Measurements from ENCODE around the gene ATP5PD. TPM values are rescaled to one million over a fixed set of nuclear protein-coding genes. Genes with fewer than 3 reads are reported as not detected.

The ATP5PD gene
- polyA plus RNA-seq, 1 donor (not counting 4 experiments of a cell fraction or from before 2014, with no cell fraction given): 276 TPM

GRCh38 chr17:75051941-75052340, 5.2 kb upstream of the ATP5PD start:
- H2AFZ ChIP-seq (ENCODE audit: control insufficient read depth, low read length): no peak overlapping the region
- H3K4me2 ChIP-seq (ENCODE audit: control insufficient read depth, extremely low read depth, insufficient read depth, low read depth, low read length): no peak overlapping the region
- dilution Hi-C loops (cut with MboI; ENCODE audit: extremely low pct_ligation_motif_present, low sequenced_read_pairs): no loop called here

GRCh38 chr17:75049706-75050105, 2.9 kb upstream of the ATP5PD start:
- Histone ChIP-seq H3K27ac (ENCODE audit: control insufficient read depth, insufficient read depth, low read length) (no peak overlapping the region), H3K9ac (ENCODE audit: control insufficient read depth, extremely low read depth, insufficient read depth, low read length) (no peak overlapping the region), H3K4me1 (ENCODE audit: control insufficient read depth, extremely low read depth, insufficient read depth, low read length) (peaks cover 14% of the 10 kb centered on the region), H2AFZ (ENCODE audit: control insufficient read depth, low read length) (no peak overlapping the region), H3K36me3 (ENCODE audit: control insufficient read depth in 2 of 2, extremely low read depth in 1 of 2, insufficient read depth in 2 of 2, low read length in 2 of 2) (peaks cover 10 to 22% of the 10 kb centered on the region in 2 experiments), H3K4me3 (ENCODE audit: control insufficient read depth in 2 of 3, extremely low read depth in 1 of 3, insufficient read depth in 2 of 3, low read depth in 1 of 3, low read length in 3 of 3) (no peak overlapping the region), H3K79me2 (ENCODE audit: control insufficient read depth, insufficient read depth, low read length) (peaks cover 16% of the 10 kb centered on the region), H3K27me3 (ENCODE audit: control insufficient read depth, extremely low read depth, insufficient read depth, low read length) (no peaks in the 10 kb centered on the region), H4K20me1 (ENCODE audit: control insufficient read depth, extremely low read depth, insufficient read depth, low read length) (no peaks in the 10 kb centered on the region), H3K9me3 (ENCODE audit: control insufficient read depth, low read depth, low read length) (no peaks in the 10 kb centered on the region), H3K4me2 (ENCODE audit: control insufficient read depth, extremely low read depth, insufficient read depth, low read depth, low read length) (no peak overlapping the region), H3K9me1 (ENCODE audit: control insufficient read depth, extremely low read depth, insufficient read depth, low read length) (no peaks in the 10 kb centered on the region)
- DNase-seq (ENCODE audit: low read depth, low spot score) (no peak), FAIRE-seq (no peak)
- no peak for TF ChIP-seq CTCF (optimal IDR thresholded peaks at IDR 0.05 in 1 of 3, IDR thresholded peaks at IDR 0.05 in 1 of 3, conservative IDR thresholded peaks at IDR 0.05 in 1 of 3; ENCODE audit: extremely low read depth in 1 of 3, insufficient read depth in 2 of 3, low read length in 3 of 3)
- no peak for TF ChIP-seq EZH2 (IDR thresholded peaks at IDR 0.05; ENCODE audit: low read length)
- dilution Hi-C loops (cut with MboI; ENCODE audit: extremely low pct_ligation_motif_present, low sequenced_read_pairs): no loop called here

More at GRCh38 chr17:75051941-75052340, 5.2 kb upstream of the ATP5PD start:
- Histone ChIP-seq H3K9me1 (ENCODE audit: control insufficient read depth, extremely low read depth, insufficient read depth, low read length) (no peaks in the 10 kb centered on the region), H3K9me3 (ENCODE audit: control insufficient read depth, low read depth, low read length) (no peaks in the 10 kb centered on the region), H3K27ac (ENCODE audit: control insufficient read depth, insufficient read depth, low read length) (no peak overlapping the region), H3K9ac (ENCODE audit: control insufficient read depth, extremely low read depth, insufficient read depth, low read length) (no peak overlapping the region), H3K4me3 (ENCODE audit: control insufficient read depth in 2 of 3, extremely low read depth in 1 of 3, insufficient read depth in 2 of 3, low read depth in 1 of 3, low read length in 3 of 3) (no peak overlapping the region), H3K36me3 (ENCODE audit: control insufficient read depth in 2 of 2, extremely low read depth in 1 of 2, insufficient read depth in 2 of 2, low read length in 2 of 2) (peaks cover 12 to 25% of the 10 kb centered on the region in 2 experiments), H3K79me2 (ENCODE audit: control insufficient read depth, insufficient read depth, low read length) (peaks cover 5% of the 10 kb centered on the region), H3K27me3 (ENCODE audit: control insufficient read depth, extremely low read depth, insufficient read depth, low read length) (no peaks in the 10 kb centered on the region), H4K20me1 (ENCODE audit: control insufficient read depth, extremely low read depth, insufficient read depth, low read length) (no peaks in the 10 kb centered on the region), H3K4me1 (ENCODE audit: control insufficient read depth, extremely low read depth, insufficient read depth, low read length) (peaks cover 14% of the 10 kb centered on the region)
- FAIRE-seq (no peak), DNase-seq (ENCODE audit: low read depth, low spot score) (no peak)
- no peak for TF ChIP-seq CTCF (optimal IDR thresholded peaks at IDR 0.05 in 1 of 3, IDR thresholded peaks at IDR 0.05 in 1 of 3, conservative IDR thresholded peaks at IDR 0.05 in 1 of 3; ENCODE audit: extremely low read depth in 1 of 3, insufficient read depth in 2 of 3, low read length in 3 of 3)

Data from keratinocyte (primary cell).